ENCODE measurements around the gene CDH12.
A peak's percentile ranks its signal among the peaks of the same experiment; 100 is the strongest.
"Not testable (repeated sequence)": the region's sequence is repeated elsewhere in the genome, so short reads cannot be mapped to it uniquely, and the experiment has no call there.

Gene CDH12

GRCh38 chr5:22615964-22616363, 237.2 kb downstream of the CDH12 start:
- Histone ChIP-seq H3K36me3 (ENCODE audit: insufficient read depth, low read length) (no peaks in the 10 kb centered on the region), H3K4me3 (ENCODE audit: low read depth, low read length) (no peak overlapping the region), H3K27me3 (ENCODE audit: insufficient read depth, low read length) (no peaks in the 10 kb centered on the region), H3K4me1 (ENCODE audit: control insufficient read depth, insufficient read depth, low read length, unreplicated experiment) (no peaks in the 10 kb centered on the region), H2AFZ (ENCODE audit: low read length, unreplicated experiment) (no peak overlapping the region), H3K27ac (ENCODE audit: low read depth, low read length) (no peak overlapping the region), H3K79me2 (ENCODE audit: control insufficient read depth, insufficient read depth, low read length, unreplicated experiment) (no peaks in the 10 kb centered on the region)

- Histone ChIP-seq H3K27me3 (ENCODE audit: insufficient read depth, low read length) (no peaks in the 10 kb centered on the region), H3K4me1 (ENCODE audit: control insufficient read depth, insufficient read depth, low read length, unreplicated experiment) (no peaks in the 10 kb centered on the region), H3K27ac (ENCODE audit: low read depth, low read length) (no peak overlapping the region), H2AFZ (ENCODE audit: low read length, unreplicated experiment) (no peak overlapping the region), H3K79me2 (ENCODE audit: control insufficient read depth, insufficient read depth, low read length, unreplicated experiment) (no peaks in the 10 kb centered on the region), H3K36me3 (ENCODE audit: insufficient read depth, low read length) (no peaks in the 10 kb centered on the region), H3K4me3 (ENCODE audit: low read depth, low read length) (no peak overlapping the region)
Observed at GRCh38 chr5:22614486-22615094, 238.6 kb downstream of the CDH12 start.

GRCh38 chr5:22612928-22613327, 240.2 kb downstream of the CDH12 start:
- Histone ChIP-seq H3K4me3 (ENCODE audit: low read depth, low read length) (no peak overlapping the region), H3K4me1 (ENCODE audit: control insufficient read depth, insufficient read depth, low read length, unreplicated experiment) (no peaks in the 10 kb centered on the region), H3K27me3 (ENCODE audit: insufficient read depth, low read length) (no peaks in the 10 kb centered on the region), H3K27ac (ENCODE audit: low read depth, low read length) (no peak overlapping the region), H2AFZ (ENCODE audit: low read length, unreplicated experiment) (no peak overlapping the region), H3K36me3 (ENCODE audit: insufficient read depth, low read length) (no peaks in the 10 kb centered on the region), H3K79me2 (ENCODE audit: control insufficient read depth, insufficient read depth, low read length, unreplicated experiment) (no peaks in the 10 kb centered on the region)

GRCh38 chr5:22611327-22611726, 241.8 kb downstream of the CDH12 start:
- Histone ChIP-seq H3K27ac (ENCODE audit: low read depth, low read length) (no peak overlapping the region), H3K27me3 (ENCODE audit: insufficient read depth, low read length) (no peaks in the 10 kb centered on the region), H3K4me3 (ENCODE audit: low read depth, low read length) (no peak overlapping the region)

GRCh38 chr5:22607498-22607897, 245.6 kb downstream of the CDH12 start:
- not testable (repeated sequence) for H3K4me3 ChIP-seq (ENCODE audit: low read depth, low read length); H2AFZ ChIP-seq (ENCODE audit: low read length, unreplicated experiment); H3K4me1 ChIP-seq (ENCODE audit: control insufficient read depth, insufficient read depth, low read length, unreplicated experiment); H3K36me3 ChIP-seq (ENCODE audit: insufficient read depth, low read length); H3K79me2 ChIP-seq (ENCODE audit: control insufficient read depth, insufficient read depth, low read length, unreplicated experiment); H3K27me3 ChIP-seq (ENCODE audit: insufficient read depth, low read length); H3K27ac ChIP-seq (ENCODE audit: low read depth, low read length)

More at GRCh38 chr5:22611327-22611726, 241.8 kb downstream of the CDH12 start:
- Histone ChIP-seq H3K79me2 (ENCODE audit: control insufficient read depth, insufficient read depth, low read length, unreplicated experiment) (no peaks in the 10 kb centered on the region), H3K4me1 (ENCODE audit: control insufficient read depth, insufficient read depth, low read length, unreplicated experiment) (no peaks in the 10 kb centered on the region), H3K36me3 (ENCODE audit: insufficient read depth, low read length) (no peaks in the 10 kb centered on the region), H2AFZ (ENCODE audit: low read length, unreplicated experiment) (no peak overlapping the region)

- Histone ChIP-seq H3K79me2 (ENCODE audit: control insufficient read depth, insufficient read depth, low read length, unreplicated experiment) (no peaks in the 10 kb centered on the region), H3K27me3 (ENCODE audit: insufficient read depth, low read length) (no peaks in the 10 kb centered on the region), H3K4me1 (ENCODE audit: control insufficient read depth, insufficient read depth, low read length, unreplicated experiment) (no peaks in the 10 kb centered on the region), H2AFZ (ENCODE audit: low read length, unreplicated experiment) (no peak overlapping the region), H3K36me3 (ENCODE audit: insufficient read depth, low read length) (no peaks in the 10 kb centered on the region), H3K27ac (ENCODE audit: low read depth, low read length) (no peak overlapping the region), H3K4me3 (ENCODE audit: low read depth, low read length) (no peak overlapping the region)
Observed at GRCh38 chr5:22605473-22605872, 247.7 kb downstream of the CDH12 start.

GRCh38 chr5:22604711-22605110, 248.4 kb downstream of the CDH12 start:
- no peaks in the 10 kb centered on the region for H3K79me2 ChIP-seq (ENCODE audit: control insufficient read depth, insufficient read depth, low read length, unreplicated experiment)
- no peak overlapping the region for H3K4me3 ChIP-seq (ENCODE audit: low read depth, low read length)
- H3K27me3 ChIP-seq (ENCODE audit: insufficient read depth, low read length), result no peaks in the 10 kb centered on the region
- H3K36me3 ChIP-seq (ENCODE audit: insufficient read depth, low read length), result no peaks in the 10 kb centered on the region
- H3K27ac ChIP-seq (ENCODE audit: low read depth, low read length), result no peak overlapping the region
- no peaks in the 10 kb centered on the region for H3K4me1 ChIP-seq (ENCODE audit: control insufficient read depth, insufficient read depth, low read length, unreplicated experiment)
- no peak overlapping the region for H2AFZ ChIP-seq (ENCODE audit: low read length, unreplicated experiment)

GRCh38 chr5:22598796-22599195, 254.3 kb downstream of the CDH12 start:
- Histone ChIP-seq H3K36me3 (ENCODE audit: insufficient read depth, low read length) (no peaks in the 10 kb centered on the region), H3K79me2 (ENCODE audit: control insufficient read depth, insufficient read depth, low read length, unreplicated experiment) (no peaks in the 10 kb centered on the region), H3K4me1 (ENCODE audit: control insufficient read depth, insufficient read depth, low read length, unreplicated experiment) (no peaks in the 10 kb centered on the region), H3K4me3 (ENCODE audit: low read depth, low read length) (no peak overlapping the region), H2AFZ (ENCODE audit: low read length, unreplicated experiment) (no peak overlapping the region), H3K27me3 (ENCODE audit: insufficient read depth, low read length) (no peaks in the 10 kb centered on the region), H3K27ac (ENCODE audit: low read depth, low read length) (no peak overlapping the region)

GRCh38 chr5:22596404-22596970, 256.7 kb downstream of the CDH12 start:
- Histone ChIP-seq H3K36me3 (ENCODE audit: insufficient read depth, low read length) (no peaks in the 10 kb centered on the region), H3K79me2 (ENCODE audit: control insufficient read depth, insufficient read depth, low read length, unreplicated experiment) (no peaks in the 10 kb centered on the region), H2AFZ (ENCODE audit: low read length, unreplicated experiment) (no peak overlapping the region), H3K4me1 (ENCODE audit: control insufficient read depth, insufficient read depth, low read length, unreplicated experiment) (no peaks in the 10 kb centered on the region), H3K27me3 (ENCODE audit: insufficient read depth, low read length) (no peaks in the 10 kb centered on the region), H3K4me3 (ENCODE audit: low read depth, low read length) (no peak overlapping the region), H3K27ac (ENCODE audit: low read depth, low read length) (peak overlapping the region; percentile 58)

GRCh38 chr5:22594491-22594890, 258.7 kb downstream of the CDH12 start:
- Histone ChIP-seq H3K36me3 (ENCODE audit: insufficient read depth, low read length) (no peaks in the 10 kb centered on the region), H3K4me1 (ENCODE audit: control insufficient read depth, insufficient read depth, low read length, unreplicated experiment) (no peaks in the 10 kb centered on the region), H2AFZ (ENCODE audit: low read length, unreplicated experiment) (no peak overlapping the region), H3K4me3 (ENCODE audit: low read depth, low read length) (no peak overlapping the region), H3K27me3 (ENCODE audit: insufficient read depth, low read length) (no peaks in the 10 kb centered on the region), H3K79me2 (ENCODE audit: control insufficient read depth, insufficient read depth, low read length, unreplicated experiment) (no peaks in the 10 kb centered on the region), H3K27ac (ENCODE audit: low read depth, low read length) (no peak overlapping the region)

- Histone ChIP-seq H2AFZ (ENCODE audit: low read length, unreplicated experiment) (no peak overlapping the region), H3K27ac (ENCODE audit: low read depth, low read length) (no peak overlapping the region), H3K79me2 (ENCODE audit: control insufficient read depth, insufficient read depth, low read length, unreplicated experiment) (no peaks in the 10 kb centered on the region), H3K36me3 (ENCODE audit: insufficient read depth, low read length) (no peaks in the 10 kb centered on the region), H3K27me3 (ENCODE audit: insufficient read depth, low read length) (no peaks in the 10 kb centered on the region), H3K4me1 (ENCODE audit: control insufficient read depth, insufficient read depth, low read length, unreplicated experiment) (no peaks in the 10 kb centered on the region), H3K4me3 (ENCODE audit: low read depth, low read length) (no peak overlapping the region)
Observed at GRCh38 chr5:22593592-22593991, 259.6 kb downstream of the CDH12 start.
